ENCODE data around the gene SHE.

The SHE gene

DNA sequence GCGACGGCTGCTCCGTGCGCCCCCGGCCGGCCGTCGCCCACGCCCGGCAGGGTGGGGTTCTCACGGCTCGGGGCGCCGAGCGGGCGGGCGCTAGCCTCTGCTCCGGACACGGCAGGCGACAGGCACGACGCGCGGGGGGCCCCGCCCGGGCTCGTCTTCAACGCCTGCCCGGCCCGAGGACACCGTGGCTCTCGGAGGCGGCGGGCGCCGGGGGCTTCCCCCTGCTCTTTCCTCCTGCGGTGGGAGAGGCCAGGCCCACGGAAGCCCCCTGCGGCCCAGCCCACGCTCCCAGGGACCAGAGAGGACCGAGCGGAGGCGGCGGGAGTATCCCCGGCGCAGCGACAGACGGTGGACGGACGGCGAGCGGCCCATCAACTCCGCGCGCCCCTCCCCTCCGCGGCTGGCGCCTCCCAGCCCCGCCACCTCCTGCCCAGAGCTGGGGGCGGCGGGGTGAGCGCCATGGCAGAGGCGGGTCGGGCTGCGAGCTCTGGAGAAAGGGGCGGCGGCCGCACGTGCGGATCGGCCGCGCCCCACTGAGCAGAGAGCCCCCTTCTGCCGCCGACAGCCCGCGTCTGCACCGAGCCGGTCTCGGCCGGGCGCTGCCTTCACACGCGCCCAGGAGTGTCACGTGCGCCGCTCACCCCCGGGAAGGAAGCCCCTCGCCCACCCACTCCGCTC, at the start of gene SHE, which contains the start of gene TDRD10:
TSS of gene SHE (minus strand) at position 347 of the 678 bp plus-strand sequence. CDS start 386 bp downstream, outside the sequence.
TSS of gene TDRD10 (plus strand) at position 154 of the 678 bp plus-strand sequence. CDS start 4,685 bp downstream, outside the sequence.
- no peaks in the 10 kb centered on the region for H3K4me1 Mint-ChIP-seq
- peaks cover 87% of the 10 kb centered on the region for H3K27me3 Mint-ChIP-seq (ENCODE audit: low read depth)
- TF ChIP-seq, protein P1, sequence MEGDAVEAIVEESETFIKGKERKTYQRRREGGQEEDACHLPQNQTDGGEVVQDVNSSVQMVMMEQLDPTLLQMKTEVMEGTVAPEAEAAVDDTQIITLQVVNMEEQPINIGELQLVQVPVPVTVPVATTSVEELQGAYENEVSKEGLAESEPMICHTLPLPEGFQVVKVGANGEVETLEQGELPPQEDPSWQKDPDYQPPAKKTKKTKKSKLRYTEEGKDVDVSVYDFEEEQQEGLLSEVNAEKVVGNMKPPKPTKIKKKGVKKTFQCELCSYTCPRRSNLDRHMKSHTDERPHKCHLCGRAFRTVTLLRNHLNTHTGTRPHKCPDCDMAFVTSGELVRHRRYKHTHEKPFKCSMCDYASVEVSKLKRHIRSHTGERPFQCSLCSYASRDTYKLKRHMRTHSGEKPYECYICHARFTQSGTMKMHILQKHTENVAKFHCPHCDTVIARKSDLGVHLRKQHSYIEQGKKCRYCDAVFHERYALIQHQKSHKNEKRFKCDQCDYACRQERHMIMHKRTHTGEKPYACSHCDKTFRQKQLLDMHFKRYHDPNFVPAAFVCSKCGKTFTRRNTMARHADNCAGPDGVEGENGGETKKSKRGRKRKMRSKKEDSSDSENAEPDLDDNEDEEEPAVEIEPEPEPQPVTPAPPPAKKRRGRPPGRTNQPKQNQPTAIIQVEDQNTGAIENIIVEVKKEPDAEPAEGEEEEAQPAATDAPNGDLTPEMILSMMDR (IDR thresholded peaks at IDR 0.05; ENCODE audit: unreplicated experiment in 3 of 3) = no peak
- H3K9me3 Mint-ChIP-seq = peaks cover 13% of the 10 kb centered on the region
- H3K27ac Mint-ChIP-seq = no peak within 1 kb of the TSS
- H3K36me3 Mint-ChIP-seq (ENCODE audit: low read depth) = peaks cover 4% of the 10 kb centered on the region
- peak within 1 kb of the TSS; percentile 73 to 79 (median 75) for H3K4me3 Mint-ChIP-seq

DNA sequence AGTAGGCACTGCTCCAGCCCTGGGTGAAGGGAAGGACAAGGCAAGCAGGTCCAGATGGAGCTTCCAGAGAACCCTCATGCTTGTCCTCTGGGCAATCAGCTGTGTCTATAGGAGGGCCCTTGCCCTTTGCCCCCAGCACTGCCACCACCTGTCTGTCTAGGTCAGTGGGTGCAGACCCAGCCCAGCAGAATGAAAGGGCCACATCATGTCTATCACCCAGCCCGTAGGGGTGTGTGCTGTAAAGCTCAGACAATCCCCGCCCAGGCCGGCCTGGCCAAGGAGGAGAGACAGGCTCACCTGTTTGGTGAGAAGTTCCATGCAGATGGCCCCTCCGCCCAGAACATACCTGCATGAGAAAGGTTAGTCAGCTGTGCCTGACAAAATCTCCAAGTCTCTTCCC, 49.3 kb upstream of the SHE start:
- peaks cover 31% of the 10 kb centered on the region for H3K4me1 Mint-ChIP-seq
- peaks cover 65% of the 10 kb centered on the region for H3K36me3 Mint-ChIP-seq (ENCODE audit: low read depth)
- no peaks in the 10 kb centered on the region for H3K9me3 Mint-ChIP-seq
- TF ChIP-seq, protein P1 (IDR thresholded peaks at IDR 0.05; ENCODE audit: unreplicated experiment in 3 of 3) = no peak
- no peaks in the 10 kb centered on the region for H3K27me3 Mint-ChIP-seq (ENCODE audit: low read depth)
- H3K27ac Mint-ChIP-seq = no peak overlapping the region
- no peak overlapping the region for H3K4me3 Mint-ChIP-seq

DNA sequence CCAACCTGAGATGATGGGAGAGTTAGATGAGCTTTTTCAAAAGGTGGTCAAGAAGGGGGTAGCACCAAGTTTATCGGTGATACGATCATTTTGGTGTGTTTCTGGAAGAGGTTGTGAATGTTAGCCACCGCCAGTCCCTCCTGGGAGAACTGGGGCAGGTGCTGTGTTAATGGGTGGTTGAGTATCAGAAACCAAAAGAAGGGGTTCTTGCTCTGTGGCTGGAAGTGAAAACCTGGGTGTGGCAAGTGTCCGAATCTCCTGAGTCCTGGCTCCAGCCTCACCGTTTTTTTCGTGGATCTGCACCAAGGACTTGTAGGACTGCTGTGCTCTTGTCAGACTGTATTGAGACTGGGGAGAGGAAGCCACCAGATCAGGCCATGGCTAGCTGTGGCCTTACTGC, 48.4 kb upstream of the SHE start:
- no peaks in the 10 kb centered on the region for H3K9me3 Mint-ChIP-seq

DNA sequence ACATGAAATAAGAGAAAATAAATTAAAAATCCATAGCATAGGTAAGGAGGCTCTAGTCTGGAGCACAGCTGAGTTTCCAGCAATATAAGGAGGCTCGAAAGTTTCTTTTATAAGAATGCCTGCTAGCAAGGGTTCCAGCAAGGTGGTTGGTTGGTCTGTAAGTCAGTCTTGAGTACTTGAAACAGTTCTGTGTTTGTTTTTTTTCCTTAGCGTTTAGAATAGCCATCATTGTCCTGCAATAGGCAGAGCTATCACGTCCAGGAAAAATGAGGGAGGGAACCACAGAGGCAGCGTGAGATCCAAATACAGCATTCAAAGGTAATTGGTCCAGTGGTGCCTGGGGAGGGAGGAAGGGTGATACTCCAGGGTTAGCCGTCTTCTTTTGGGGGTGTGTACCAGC, 47.9 kb upstream of the SHE start:
- TF ChIP-seq, protein P1 (IDR thresholded peaks at IDR 0.05; ENCODE audit: unreplicated experiment in 3 of 3) = no peak
- Mint-ChIP-seq H3K27ac (no peak overlapping the region), H3K4me3 (no peak overlapping the region), H3K4me1 (peaks cover 20% of the 10 kb centered on the region), H3K27me3 (ENCODE audit: low read depth) (no peaks in the 10 kb centered on the region), H3K9me3 (no peaks in the 10 kb centered on the region), H3K36me3 (ENCODE audit: low read depth) (peaks cover 53% of the 10 kb centered on the region)

More for the DNA sequence above, 48.4 kb upstream of the SHE start:
- TF ChIP-seq, protein P1 (IDR thresholded peaks at IDR 0.05; ENCODE audit: unreplicated experiment in 3 of 3) = no peak
- Mint-ChIP-seq H3K27me3 (ENCODE audit: low read depth) (no peaks in the 10 kb centered on the region), H3K4me3 (no peak overlapping the region), H3K4me1 (peaks cover 25% of the 10 kb centered on the region), H3K36me3 (ENCODE audit: low read depth) (peaks cover 59% of the 10 kb centered on the region), H3K27ac (no peak overlapping the region)

DNA sequence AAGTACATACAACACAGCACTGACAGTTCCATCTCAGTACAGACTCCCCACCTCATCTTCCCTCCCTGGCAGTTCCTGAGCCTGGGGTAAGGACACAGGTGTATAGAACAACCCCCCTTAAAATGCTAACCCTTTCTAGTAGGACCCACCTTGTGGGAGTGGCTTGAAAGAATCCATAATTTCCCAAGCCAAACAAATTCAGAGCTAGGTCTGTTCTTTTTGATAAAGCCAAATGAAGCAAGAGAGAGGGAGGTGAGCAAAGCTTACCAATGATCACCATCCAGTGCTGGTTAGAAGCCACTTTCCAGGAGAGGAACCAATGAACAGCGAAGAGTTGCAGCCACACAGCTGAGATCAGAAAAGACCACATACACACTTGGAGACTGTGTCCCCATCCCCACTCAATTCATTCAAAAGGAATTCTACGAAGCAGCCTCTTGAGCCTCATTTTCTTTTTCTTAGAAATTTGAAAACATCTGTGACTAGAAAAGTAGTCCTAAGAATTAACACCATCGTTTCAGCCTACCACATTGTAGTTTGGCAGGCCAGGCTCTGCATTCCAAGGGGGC, 47.1 kb upstream of the SHE start:
- H3K9me3 Mint-ChIP-seq = no peaks in the 10 kb centered on the region

More for the DNA sequence above, 47.1 kb upstream of the SHE start:
- H3K4me1 Mint-ChIP-seq = peaks cover 15% of the 10 kb centered on the region
- no peak overlapping the region for H3K27ac Mint-ChIP-seq
- H3K4me3 Mint-ChIP-seq = no peak overlapping the region
- TF ChIP-seq, protein P1 (IDR thresholded peaks at IDR 0.05; ENCODE audit: unreplicated experiment in 3 of 3) = no peak
- H3K27me3 Mint-ChIP-seq (ENCODE audit: low read depth) = no peaks in the 10 kb centered on the region
- peaks cover 45% of the 10 kb centered on the region for H3K36me3 Mint-ChIP-seq (ENCODE audit: low read depth)

All from nephron (organoid).